ENCODE measurements around the gene DHRS11. TPM values are rescaled to one million over a fixed set of nuclear protein-coding genes. Genes with fewer than 3 reads are reported as not detected.

Gene DHRS11
- total and polyA plus RNA-seq, 8 donors, result 6.5 to 15.4 (median 8.3) TPM

DNA sequence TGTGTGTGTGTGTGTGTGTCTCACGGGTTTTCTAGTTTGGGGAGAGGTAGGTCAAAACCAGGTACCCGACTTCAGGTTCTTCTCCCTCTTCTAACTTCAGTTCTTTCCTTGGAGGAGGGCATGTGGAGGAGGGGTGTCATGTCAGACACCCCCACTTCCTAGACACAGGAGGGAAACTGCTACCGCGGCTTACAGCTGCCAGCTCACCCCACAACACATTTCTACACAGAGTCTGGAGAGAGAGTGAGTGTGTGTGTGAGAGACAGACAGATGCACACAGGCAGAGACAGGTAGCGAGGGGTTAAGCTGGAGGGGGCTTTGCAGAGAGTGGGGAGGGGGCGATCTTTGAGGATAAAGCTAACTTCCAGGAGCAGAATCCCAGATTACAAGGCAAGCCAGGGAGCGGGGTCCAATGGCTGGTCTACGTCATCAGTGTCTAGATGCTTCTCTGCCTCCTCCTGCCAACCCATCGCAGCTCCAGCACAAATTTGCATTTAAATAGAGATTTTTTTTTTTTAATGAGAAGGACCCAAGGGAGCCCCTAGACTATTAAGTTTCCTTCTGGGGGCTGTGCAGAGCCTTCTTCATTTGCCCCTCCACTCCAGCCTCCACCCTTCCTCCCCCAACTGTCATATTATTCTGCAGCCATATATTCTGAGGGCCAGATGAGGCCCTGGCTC is 58.6 kb downstream of the DHRS11 start:
- intact Hi-C loops (cut with DNase I), result no loop called here
- DNase-seq (no peak), FAIRE-seq (no peak), ATAC-seq (no peak)
- Histone ChIP-seq H3K27ac (no peak overlapping the region), H3K27me3 (no peaks in the 10 kb centered on the region), H3K4me1 (no peaks in the 10 kb centered on the region), H3K36me3 (no peaks in the 10 kb centered on the region), H3K9me3 (no peaks in the 10 kb centered on the region), H3K4me3 (no peak overlapping the region)
- 34 to 35% methylated on average over 9 of the region's 9 CpGs for WGBS, 2 donors
- TF ChIP-seq, protein P1, sequence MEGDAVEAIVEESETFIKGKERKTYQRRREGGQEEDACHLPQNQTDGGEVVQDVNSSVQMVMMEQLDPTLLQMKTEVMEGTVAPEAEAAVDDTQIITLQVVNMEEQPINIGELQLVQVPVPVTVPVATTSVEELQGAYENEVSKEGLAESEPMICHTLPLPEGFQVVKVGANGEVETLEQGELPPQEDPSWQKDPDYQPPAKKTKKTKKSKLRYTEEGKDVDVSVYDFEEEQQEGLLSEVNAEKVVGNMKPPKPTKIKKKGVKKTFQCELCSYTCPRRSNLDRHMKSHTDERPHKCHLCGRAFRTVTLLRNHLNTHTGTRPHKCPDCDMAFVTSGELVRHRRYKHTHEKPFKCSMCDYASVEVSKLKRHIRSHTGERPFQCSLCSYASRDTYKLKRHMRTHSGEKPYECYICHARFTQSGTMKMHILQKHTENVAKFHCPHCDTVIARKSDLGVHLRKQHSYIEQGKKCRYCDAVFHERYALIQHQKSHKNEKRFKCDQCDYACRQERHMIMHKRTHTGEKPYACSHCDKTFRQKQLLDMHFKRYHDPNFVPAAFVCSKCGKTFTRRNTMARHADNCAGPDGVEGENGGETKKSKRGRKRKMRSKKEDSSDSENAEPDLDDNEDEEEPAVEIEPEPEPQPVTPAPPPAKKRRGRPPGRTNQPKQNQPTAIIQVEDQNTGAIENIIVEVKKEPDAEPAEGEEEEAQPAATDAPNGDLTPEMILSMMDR (IDR thresholded peaks at IDR 0.05), result no peak

Other genes with a start within 250 kb of the DHRS11 start
- gene TBC1D3H, start 203.4 kb upstream of the DHRS11 start, total RNA-seq, result not detected
- gene TBC1D3H, start 203.4 kb upstream of the DHRS11 start, polyA plus RNA-seq, result 1 to 10 TPM in 1 of 2 donors, not detected in 1; 2.6 TPM
- 10 to 100 TPM; 13.6 to 19.2 (median 15.4) TPM for gene ZNHIT3, start 105.2 kb upstream of the DHRS11 start, total RNA-seq
- gene ZNHIT3, start 105.2 kb upstream of the DHRS11 start, polyA plus RNA-seq, result 10 to 100 TPM; 20.4 to 31.8 TPM
- 10 to 100 TPM; 16.4 to 31.9 (median 25.9) TPM for gene MYO19, start 57.0 kb upstream of the DHRS11 start, total RNA-seq
- gene MYO19, start 57.0 kb upstream of the DHRS11 start, polyA plus RNA-seq, result 10 to 100 TPM; 31.1 to 46.4 TPM
- gene PIGW, start 56.9 kb upstream of the DHRS11 start, total RNA-seq, result 1 to 10 TPM; 1.1 to 3.7 (median 2.9) TPM
- gene PIGW, start 56.9 kb upstream of the DHRS11 start, polyA plus RNA-seq, result 1 to 10 TPM; 2.4 to 3.9 TPM
- gene GGNBP2, start 47.0 kb upstream of the DHRS11 start, total RNA-seq, result 10 to 100 TPM; 27.3 to 41.5 (median 36.7) TPM
- gene GGNBP2, start 47.0 kb upstream of the DHRS11 start, polyA plus RNA-seq, result 10 to 100 TPM; 28.4 to 41.8 TPM
- 1 to 10 TPM; 2.5 to 5.0 (median 4.4) TPM for gene MRM1, start 9.7 kb downstream of the DHRS11 start, total RNA-seq
- gene MRM1, start 9.7 kb downstream of the DHRS11 start, polyA plus RNA-seq, result 1 to 10 TPM; 5.0 to 7.5 TPM